Measurements from ENCODE around the gene EBI3. TPM values are rescaled to one million over a fixed set of nuclear protein-coding genes. Genes with fewer than 3 reads are reported as not detected.

EBI3 gene
- total and polyA plus RNA-seq, 2 of the 13 experiments (the other 11 are each of a cell fraction or from before 2014, with no cell fraction given) = 3.4 TPM; not detected in 1

GRCh38 chr19:4225885-4226284, 3.4 kb upstream of the EBI3 start:
- Histone ChIP-seq H4K20me1 (ENCODE audit: insufficient read depth, low read length) (no peaks in the 10 kb centered on the region), H3K4me2 (ENCODE audit: low read depth, low read length) (no peak overlapping the region), H3K79me2 (ENCODE audit: insufficient read depth, low read length) (no peaks in the 10 kb centered on the region), H3K27me3 (ENCODE audit: control insufficient read depth in 1 of 2, insufficient read depth in 2 of 2, low read length in 2 of 2) (peaks cover 0 to 10% of the 10 kb centered on the region in 2 experiments; a peak in 3 of 5 replicates), H3K27ac (ENCODE audit: extremely low read length, insufficient read depth, low read length) (no peak overlapping the region), H3K9ac (ENCODE audit: insufficient read depth, low read depth, low read length) (no peak overlapping the region), H2AFZ (ENCODE audit: low read length) (no peak overlapping the region), H3K4me1 (ENCODE audit: insufficient read depth, low read length) (peaks cover 46% of the 10 kb centered on the region), H3K4me3 (replicated peaks in 1 of 3; ENCODE audit: insufficient read depth in 1 of 3, low read depth in 2 of 3, low read length in 3 of 3) (no peak overlapping the region), H3K36me3 (replicated peaks in 1 of 2; ENCODE audit: control insufficient read depth in 1 of 2, insufficient read depth in 2 of 2, low read length in 2 of 2) (no peaks in the 10 kb centered on the region), H3K9me3 (ENCODE audit: low read length) (no peaks in the 10 kb centered on the region)
- in situ Hi-C loops (cut with HindIII; ENCODE audit: extremely low pct_ligation_motif_present, low pct_unique_long_range_greater_than_20kb) (no loop called here), intact Hi-C loops (cut with micrococcal nuclease; ENCODE audit: unreplicated experiment) (no loop called here)
- WGBS (ENCODE audit: low lambda C conversion rate) = 58% methylated on average over 6 of the region's 8 CpGs
- BruUV-seq (replicated peaks) = no TSS peak
- FAIRE-seq = no peak
- no peak for ATAC-seq
- ChIA-PET POLR2A (no interaction called here), CTCF (ENCODE audit: low intra/inter-chr PET ratio, low total read pairs) (no interaction called here)
- no peak for TF ChIP-seq AFF4 (CRISPR knock-in tag; IDR thresholded peaks at IDR 0.05)
- TF ChIP-seq HNRNPK (IDR thresholded peaks at IDR 0.05; ENCODE audit: low read depth, low read length, poor library complexity, severe bottlenecking) = no peak
- TF ChIP-seq ZNF292 (CRISPR knock-in tag; IDR thresholded peaks at IDR 0.05; ENCODE audit: borderline replicate concordance, low read depth) = no peak
- no peak for TF ChIP-seq IRF1 (CRISPR knock-in tag; IDR thresholded peaks at IDR 0.05; ENCODE audit: low read depth)
- TF ChIP-seq TFE3 (CRISPR knock-in tag; IDR thresholded peaks at IDR 0.05) = no peak
- no peak for DNase-seq (ENCODE audit: low spot score)
